GM12878 (cell line): ENCODE measurements around the gene FBXO38. TPM values are rescaled to one million over a fixed set of nuclear protein-coding genes. Genes with fewer than 3 reads are reported as not detected.

ENCODE experiments used
- ATAC-seq: fragments of 200-7000 bp; cut with Tn5 transposase; 3 replicates; pipeline ENCODE4 v1.9.1; 2020; ENCODE audit warnings: mild to moderate bottlenecking, moderate library complexity
- BruUV-seq: library from RNA; stranded (reverse); fragments of 400-500 nt; replicated peaks from 2 replicates; lab custom pipeline; 2021; lab: Mats Ljungman, UMichigan
- CTCF ChIA-PET: fragments of 300-600 bp; sonication (Branson Sonifier 250); formaldehyde crosslinking; extraction: SDS; loops from one replicate; lab custom pipeline; 2021; ENCODE audit warnings: inconsistent platforms; lab: Yijun Ruan, JAX
- POLR2A ChIA-PET: fragments of 350-600 bp; formaldehyde crosslinking; extraction: SDS; loops from one replicate; lab custom pipeline; 2021; ENCODE audit warnings: inconsistent platforms; lab: Charles Lee
- RAD21 ChIA-PET: fragments of 300-600 bp; sonication (Branson Sonifier 250); formaldehyde crosslinking; loops from one replicate; lab custom pipeline; 2023; ENCODE audit warnings: antibody characterized with exemption; ENCODE audit not compliant: unreplicated experiment; lab: Charles Lee
- SMC1A ChIA-PET: fragments of 300-600 bp; sonication (Branson Sonifier 250); formaldehyde crosslinking; loops from one replicate; lab custom pipeline; 2023; ENCODE audit not compliant: unreplicated experiment, uncharacterized antibody; lab: Charles Lee
- DNase-seq: peaks from one replicate; pipeline ENCODE4 v3.0.0-alpha.2; 2011; ENCODE audit warnings: low read depth, low spot score
- FAIRE-seq: peaks from 3 replicates; lab custom pipeline; 2011; peaks lifted over from hg19 to GRCh38; lab: Jason Lieb, UNC
- H2AFZ ChIP-seq: 2 replicates; pipeline ENCODE4 v1.6.0; 2011; ENCODE audit warnings: low read depth, low read length, control low read depth; ENCODE audit not compliant: control insufficient read depth
- H3K27ac ChIP-seq: 2 replicates; pipeline ENCODE4 v1.5.1; 2011; ENCODE audit warnings: control low read depth; ENCODE audit not compliant: control insufficient read depth, insufficient read depth
- H3K27me3 ChIP-seq, 2 experiments: replicated peaks in 1 of 2; 2 replicates each; pipeline versions ENCODE4 v1.6.0 to v1.6.1; 2011; ENCODE audit warnings: low read length in 1 of 2; ENCODE audit not compliant: control insufficient read depth in 2 of 2, insufficient read depth in 2 of 2
- H3K36me3 ChIP-seq, 2 experiments: 2 replicates each; pipeline ENCODE4 v1.5.1; 2011; ENCODE audit warnings: low read length in 1 of 2; ENCODE audit not compliant: control insufficient read depth in 2 of 2, insufficient read depth in 2 of 2
- H3K4me1 ChIP-seq: 2 replicates; pipeline ENCODE4 v1.6.1; 2011; ENCODE audit warnings: mild to moderate bottlenecking, low read length, moderate library complexity, mixed read lengths; ENCODE audit not compliant: control insufficient read depth, insufficient read depth
- H3K4me2 ChIP-seq: 2 replicates; pipeline ENCODE4 v1.6.0; 2011; ENCODE audit warnings: control low read depth; ENCODE audit not compliant: control insufficient read depth, insufficient read depth
- H3K4me3 ChIP-seq: fragments of 200-600 bp; sonication (generic); 2 replicates; pipeline ENCODE4 v1.5.1; 2016
- H3K79me2 ChIP-seq: 2 replicates; pipeline ENCODE4 v1.6.0; 2011; ENCODE audit warnings: low read length; ENCODE audit not compliant: control insufficient read depth, insufficient read depth
- H3K9ac ChIP-seq: 2 replicates; pipeline ENCODE4 v1.8.0; 2011; ENCODE audit warnings: low read length, control low read depth, mixed read lengths; ENCODE audit not compliant: control insufficient read depth, insufficient read depth
- H3K9me3 ChIP-seq: replicated peaks from 3 replicates; pipeline ENCODE4 v1.5.1; 2011; ENCODE audit warnings: mild to moderate bottlenecking, low read length; ENCODE audit not compliant: control insufficient read depth, insufficient read depth
- H4K20me1 ChIP-seq: 2 replicates; pipeline ENCODE4 v1.6.0; 2011; ENCODE audit not compliant: control insufficient read depth, insufficient read depth
- BHLHE40 ChIP-seq, 2 experiments: fragments of 450-650 bp in 1 of 2; IDR thresholded peaks; 2 replicates each; pipeline ENCODE4 v1.6.1; 2011 to 2017; ENCODE audit warnings: low read depth in 2 of 2, borderline replicate concordance in 1 of 2, improper control_type of control experiment in 1 of 2, low read length in 1 of 2, mild to moderate bottlenecking in 1 of 2
- CREM ChIP-seq: IDR thresholded peaks from 2 replicates; pipeline ENCODE4 v1.6.1; 2014; ENCODE audit warnings: antibody characterized with exemption, low read depth
- HCFC1 ChIP-seq: fragments of 150-350 bp; IDR thresholded peaks from 2 replicates; pipeline ENCODE4 v1.6.1; 2014; ENCODE audit warnings: low read length
- KLF5 ChIP-seq: fragments of 450-650 bp; IDR thresholded peaks from 2 replicates; pipeline ENCODE4 v1.6.1; 2014; ENCODE audit warnings: mild to moderate bottlenecking; ENCODE audit not compliant: partially characterized antibody
- MYC ChIP-seq: IDR thresholded peaks from 2 replicates; pipeline ENCODE4 v1.6.1; 2011; ENCODE audit warnings: mild to moderate bottlenecking, low read length, moderate library complexity, inconsistent platforms; ENCODE audit not compliant: insufficient read depth, insufficient replicate concordance, insufficient read length, severe bottlenecking
- NFYA ChIP-seq: IDR thresholded peaks from 2 replicates; pipeline ENCODE4 v1.6.1; 2011; ENCODE audit warnings: low read depth, mild to moderate bottlenecking, low read length, improper control_type of control experiment, borderline replicate concordance
- RBBP5 ChIP-seq: fragments of 200-600 bp; sonication (generic); conservative IDR thresholded peaks from 2 replicates; pipeline ENCODE4 v1.6.1; 2016
- WGBS: methylation state at CpG from one replicate; pipeline ENCODE4 v1.1.6; 2016; ENCODE audit warnings: low lambda C conversion rate; ENCODE audit not compliant: insufficient replicate concordance, insufficient coverage; ENCODE audit errors: missing lambda C conversion rate; 5-methylcytosine and 5-hydroxymethylcytosine counted together
- in situ Hi-C: fragments of 300-500 bp; cut with MboI; formaldehyde crosslinking; loops from 9 replicates; pipeline ENCODE4 v1.14.3; 2018; ENCODE audit warnings: mixed read lengths
- intact Hi-C: fragments of 100-400 bp; cut with micrococcal nuclease; formaldehyde crosslinking; loops from one replicate; pipeline ENCODE4 v1.14.2; 2022; ENCODE audit not compliant: unreplicated experiment
- polyA plus RNA-seq, 11 experiments: library from polyadenylated mRNA; depleted of rRNA in 4 of 11; unstranded in 6 of 11; stranded (reverse) in 5 of 11; fragments of >200 nt; fragmentation: Nextera tagmentation in 4 of 11; fragmentation: Illumina TruSeq in 1 of 11; extraction: Ambion mirVana in 4 of 11; extraction: Trizol in 1 of 11; gene quantifications; 1 replicate in 1 of 11; 2 replicates in 10 of 11; pipeline versions ENCODE4 v1.2.1 to v1.2.3, GENCODE V29; 2011 to 2016; ENCODE audit warnings: inconsistent platforms in 2 of 11, missing spikeins in 2 of 11, low read depth in 1 of 11
- total RNA-seq, 4 experiments: library from RNA; depleted of rRNA in 3 of 4; stranded (reverse); fragments of >200 nt in 3 of 4; fragmentation: Illumina TruSeq in 1 of 4; extraction: Trizol in 1 of 4; gene quantifications; 2 replicates each; pipeline versions ENCODE4 v1.2.1 to v1.2.3, GENCODE V29; 2013 to 2021
- TF ChIP-seq, protein P1 (sequence below): fragments of 450-650 bp; conservative IDR thresholded peaks from 2 replicates; pipeline ENCODE4 v1.6.1; 2017; ENCODE audit warnings: mild to moderate bottlenecking, moderate library complexity

The FBXO38 gene
- total and polyA plus RNA-seq, 10 of the 15 experiments (the other 5 are each of a cell fraction or from before 2014, with no cell fraction given) = 9.1 to 44.6 (median 28.3) TPM

DNA sequence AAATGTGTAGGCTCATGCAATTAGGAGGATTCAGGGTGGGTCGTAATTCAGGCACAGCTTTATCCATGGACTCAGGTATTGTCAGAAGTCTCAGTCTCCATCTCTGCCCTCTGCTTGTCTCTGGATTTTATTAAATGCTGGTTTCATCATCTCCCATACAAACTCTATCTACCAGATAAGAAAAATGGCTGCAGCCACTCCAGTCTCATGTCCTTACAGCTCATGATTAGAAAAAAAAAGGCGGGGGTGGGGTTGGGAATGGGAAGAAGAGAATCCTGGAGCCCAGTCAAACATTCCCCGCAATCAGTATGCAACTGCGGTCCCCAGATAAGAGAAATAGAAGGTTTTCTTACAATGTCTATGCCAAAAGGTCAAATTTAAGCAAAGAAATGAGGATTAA, 7.6 kb upstream of the FBXO38 start:
- ChIA-PET POLR2A (interaction anchor here (0.6 kb wide), 1 partner anchor 53 kb away, joined by 4 read pairs; no protein-coding TSS in a partner anchor), CTCF (interaction anchor here (0.6 to 2.8 kb wide), 3 partner anchors 196 to 425 kb away, joined by 3 to 40 read pairs (median 4); no protein-coding TSS in a partner anchor)
- intact Hi-C loops = no loop called here

More for the DNA sequence above, 7.6 kb upstream of the FBXO38 start:
- Histone ChIP-seq H3K9ac (no peak overlapping the region), H2AFZ (no peak overlapping the region), H3K9me3 (peaks cover 9% of the 10 kb centered on the region), H3K27ac (no peak overlapping the region), H3K4me3 (no peak overlapping the region), H3K36me3 (no peaks in the 10 kb centered on the region), H3K4me1 (no peaks in the 10 kb centered on the region), H3K79me2 (no peaks in the 10 kb centered on the region), H4K20me1 (no peaks in the 10 kb centered on the region), H3K4me2 (no peak overlapping the region), H3K27me3 (no peaks in the 10 kb centered on the region)
- WGBS = 94% methylated on average over 3 of the region's 4 CpGs
- FAIRE-seq (no peak), ATAC-seq (no peak), DNase-seq (no peak)
- in situ Hi-C loops = loop anchor here (10.0 kb wide), 1 partner anchor 191 kb away; no protein-coding TSS in a partner anchor
- no TSS peak for BruUV-seq
- RAD21 ChIA-PET = no interaction called here
- no peak for TF ChIP-seq NFYA
- no peak for TF ChIP-seq KLF5
- TF ChIP-seq, protein P1, sequence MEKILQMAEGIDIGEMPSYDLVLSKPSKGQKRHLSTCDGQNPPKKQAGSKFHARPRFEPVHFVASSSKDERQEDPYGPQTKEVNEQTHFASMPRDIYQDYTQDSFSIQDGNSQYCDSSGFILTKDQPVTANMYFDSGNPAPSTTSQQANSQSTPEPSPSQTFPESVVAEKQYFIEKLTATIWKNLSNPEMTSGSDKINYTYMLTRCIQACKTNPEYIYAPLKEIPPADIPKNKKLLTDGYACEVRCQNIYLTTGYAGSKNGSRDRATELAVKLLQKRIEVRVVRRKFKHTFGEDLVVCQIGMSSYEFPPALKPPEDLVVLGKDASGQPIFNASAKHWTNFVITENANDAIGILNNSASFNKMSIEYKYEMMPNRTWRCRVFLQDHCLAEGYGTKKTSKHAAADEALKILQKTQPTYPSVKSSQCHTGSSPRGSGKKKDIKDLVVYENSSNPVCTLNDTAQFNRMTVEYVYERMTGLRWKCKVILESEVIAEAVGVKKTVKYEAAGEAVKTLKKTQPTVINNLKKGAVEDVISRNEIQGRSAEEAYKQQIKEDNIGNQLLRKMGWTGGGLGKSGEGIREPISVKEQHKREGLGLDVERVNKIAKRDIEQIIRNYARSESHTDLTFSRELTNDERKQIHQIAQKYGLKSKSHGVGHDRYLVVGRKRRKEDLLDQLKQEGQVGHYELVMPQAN = no peak
- TF ChIP-seq BHLHE40 (IDR thresholded peaks at IDR 0.05; ENCODE audit: borderline replicate concordance in 1 of 2, low read depth in 2 of 2, low read length in 1 of 2) = no peak
- TF ChIP-seq HCFC1 = no peak
- TF ChIP-seq CREM = no peak
- TF ChIP-seq MYC = no peak
- no peak for TF ChIP-seq RBBP5
- SMC1A ChIA-PET = no interaction called here
